ENCODE measurements around the gene SMG7.

DNA sequence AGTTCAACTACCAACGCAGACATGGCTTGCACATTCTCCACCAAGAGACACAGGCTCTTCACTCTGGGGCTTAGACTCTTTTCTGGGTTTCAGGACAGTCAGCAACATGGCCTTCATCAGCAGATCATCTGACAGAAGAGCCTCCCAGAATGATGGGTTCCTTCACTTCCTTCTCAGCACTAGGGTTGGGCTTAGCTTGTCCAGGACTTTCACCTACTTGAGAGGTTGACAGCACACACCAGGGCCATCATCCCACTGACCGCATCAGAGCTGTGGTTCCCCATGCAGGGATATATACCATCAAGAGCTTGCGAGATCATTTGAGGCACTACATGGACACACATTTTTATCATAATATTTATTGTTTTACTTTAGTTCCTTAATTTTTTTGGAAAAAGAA lies 128.3 kb downstream of the SMG7 start:
- TF ChIP-seq, protein P1, sequence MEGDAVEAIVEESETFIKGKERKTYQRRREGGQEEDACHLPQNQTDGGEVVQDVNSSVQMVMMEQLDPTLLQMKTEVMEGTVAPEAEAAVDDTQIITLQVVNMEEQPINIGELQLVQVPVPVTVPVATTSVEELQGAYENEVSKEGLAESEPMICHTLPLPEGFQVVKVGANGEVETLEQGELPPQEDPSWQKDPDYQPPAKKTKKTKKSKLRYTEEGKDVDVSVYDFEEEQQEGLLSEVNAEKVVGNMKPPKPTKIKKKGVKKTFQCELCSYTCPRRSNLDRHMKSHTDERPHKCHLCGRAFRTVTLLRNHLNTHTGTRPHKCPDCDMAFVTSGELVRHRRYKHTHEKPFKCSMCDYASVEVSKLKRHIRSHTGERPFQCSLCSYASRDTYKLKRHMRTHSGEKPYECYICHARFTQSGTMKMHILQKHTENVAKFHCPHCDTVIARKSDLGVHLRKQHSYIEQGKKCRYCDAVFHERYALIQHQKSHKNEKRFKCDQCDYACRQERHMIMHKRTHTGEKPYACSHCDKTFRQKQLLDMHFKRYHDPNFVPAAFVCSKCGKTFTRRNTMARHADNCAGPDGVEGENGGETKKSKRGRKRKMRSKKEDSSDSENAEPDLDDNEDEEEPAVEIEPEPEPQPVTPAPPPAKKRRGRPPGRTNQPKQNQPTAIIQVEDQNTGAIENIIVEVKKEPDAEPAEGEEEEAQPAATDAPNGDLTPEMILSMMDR (IDR thresholded peaks at IDR 0.05) = no peak
- TF ChIP-seq TCF7L2 (IDR thresholded peaks at IDR 0.05; ENCODE audit: low read depth, low read length) = no peak
- TF ChIP-seq SIN3A (IDR thresholded peaks at IDR 0.05; ENCODE audit: borderline replicate concordance, insufficient read depth, low read depth, low read length) = no peak
- TF ChIP-seq POLR2AphosphoS5 (IDR thresholded peaks at IDR 0.05; ENCODE audit: low read depth, low read length) = no peak
